ENCODE data around the gene MBOAT7.
A peak's percentile ranks its signal among the peaks of the same experiment; 100 is the strongest.
"Not testable (repeated sequence)": the region's sequence is repeated elsewhere in the genome, so short reads cannot be mapped to it uniquely, and the experiment has no call there.

The MBOAT7 gene

GRCh38 chr19:54223277-54223936 lies 34.0 kb upstream of the MBOAT7 start:
- peak; percentile 19; the same call in 2 of the 3 replicates for ATAC-seq (ENCODE audit: low read depth)
- not testable (repeated sequence) for H3K4me1 ChIP-seq (ENCODE audit: insufficient read depth, poor library complexity, severe bottlenecking); DNase-seq (ENCODE audit: low spot score); H3K4me3 ChIP-seq (ENCODE audit: severe bottlenecking); H3K9me3 ChIP-seq (ENCODE audit: severe bottlenecking); H3K27me3 ChIP-seq (ENCODE audit: insufficient read depth, poor library complexity, severe bottlenecking); H3K36me3 ChIP-seq (ENCODE audit: low read depth); H3K27ac ChIP-seq (ENCODE audit: poor library complexity, severe bottlenecking)

DNA sequence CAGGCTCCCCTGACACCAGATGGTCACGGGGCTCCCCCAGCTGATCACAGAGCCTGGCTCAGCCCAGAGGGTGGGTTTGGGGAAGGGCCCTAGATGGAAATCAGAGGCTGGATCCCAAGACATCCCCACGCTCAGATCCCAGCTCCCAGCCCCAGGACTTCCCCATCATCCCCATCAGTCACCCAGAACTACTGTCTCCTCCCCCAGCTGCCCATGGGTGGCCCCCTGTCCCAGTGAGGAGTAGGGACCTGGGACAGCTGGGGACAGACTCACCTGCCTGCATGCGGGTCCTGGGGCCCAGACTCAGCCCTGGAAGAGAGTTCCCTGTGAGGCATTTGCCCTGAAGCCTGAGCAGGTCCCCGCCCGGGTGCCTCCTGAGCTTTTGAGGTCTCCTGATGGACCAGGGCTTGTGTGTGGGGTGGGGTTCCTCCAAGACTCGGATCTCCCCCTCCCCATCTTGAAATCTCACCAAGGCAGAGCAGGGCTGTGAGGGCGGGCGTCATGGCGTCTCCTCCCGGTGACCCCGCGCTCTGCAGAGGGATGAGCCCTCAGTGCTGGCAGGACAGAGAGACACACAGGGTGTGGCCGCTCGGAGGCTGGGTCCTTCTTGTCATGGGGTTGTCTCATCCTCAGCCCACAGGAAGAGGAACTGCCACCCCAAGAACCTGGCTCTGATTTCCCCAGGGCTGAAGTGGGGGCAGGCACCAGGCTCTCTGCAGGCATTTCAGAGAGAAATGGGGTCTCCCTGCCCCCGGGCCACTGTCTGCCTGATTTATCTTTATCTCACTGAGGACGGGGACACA lies 33.3 kb upstream of the MBOAT7 start, which contains the start of gene LILRB3:
Gene LILRB3, minus strand, starts transcription at position 534 of the 803 bp plus-strand sequence. Its CDS starts 31 bp downstream, at position 503.
- H3K36me3 ChIP-seq (ENCODE audit: low read depth); H3K4me3 ChIP-seq (ENCODE audit: severe bottlenecking); H3K27me3 ChIP-seq (ENCODE audit: insufficient read depth, poor library complexity, severe bottlenecking); H3K9me3 ChIP-seq (ENCODE audit: severe bottlenecking); H3K27ac ChIP-seq (ENCODE audit: poor library complexity, severe bottlenecking); DNase-seq (ENCODE audit: low spot score); H3K4me1 ChIP-seq (ENCODE audit: insufficient read depth, poor library complexity, severe bottlenecking): not testable (repeated sequence)
- peak; percentile 8; the same call in 2 of the 3 replicates for ATAC-seq (ENCODE audit: low read depth)

DNA sequence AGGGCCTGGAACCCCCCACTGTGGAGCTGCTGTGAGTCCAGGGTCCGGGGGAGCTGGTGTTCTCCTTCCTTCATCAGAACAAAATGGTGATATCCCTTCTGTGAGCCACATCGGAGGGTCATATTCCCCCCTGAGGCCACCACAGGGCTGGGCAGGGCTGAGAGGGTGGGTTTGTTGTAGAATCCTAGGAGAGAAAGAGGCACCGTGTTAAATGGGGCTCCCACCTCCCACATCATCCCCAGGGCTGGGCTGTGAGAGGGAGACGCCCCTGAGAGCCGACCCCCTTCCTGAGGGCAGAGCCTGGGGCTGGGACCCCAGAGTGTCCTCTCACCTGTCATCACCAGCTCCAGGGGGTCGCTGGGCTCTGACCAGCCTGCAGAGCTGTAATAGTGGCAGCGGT lies 32.6 kb upstream of the MBOAT7 start:
- not testable (repeated sequence) for H3K9me3 ChIP-seq (ENCODE audit: severe bottlenecking); DNase-seq (ENCODE audit: low spot score); H3K27ac ChIP-seq (ENCODE audit: poor library complexity, severe bottlenecking); ATAC-seq (ENCODE audit: low read depth); H3K4me1 ChIP-seq (ENCODE audit: insufficient read depth, poor library complexity, severe bottlenecking); H3K4me3 ChIP-seq (ENCODE audit: severe bottlenecking); H3K36me3 ChIP-seq (ENCODE audit: low read depth); H3K27me3 ChIP-seq (ENCODE audit: insufficient read depth, poor library complexity, severe bottlenecking)

GRCh38 chr19:54219702-54220101 lies 30.3 kb upstream of the MBOAT7 start:
- not testable (repeated sequence) for H3K9me3 ChIP-seq (ENCODE audit: severe bottlenecking); H3K4me1 ChIP-seq (ENCODE audit: insufficient read depth, poor library complexity, severe bottlenecking); H3K4me3 ChIP-seq (ENCODE audit: severe bottlenecking); ATAC-seq (ENCODE audit: low read depth); H3K27me3 ChIP-seq (ENCODE audit: insufficient read depth, poor library complexity, severe bottlenecking); H3K27ac ChIP-seq (ENCODE audit: poor library complexity, severe bottlenecking); DNase-seq (ENCODE audit: low spot score)
- peaks cover 13% of the 10 kb centered on the region for H3K36me3 ChIP-seq (ENCODE audit: low read depth)

DNA sequence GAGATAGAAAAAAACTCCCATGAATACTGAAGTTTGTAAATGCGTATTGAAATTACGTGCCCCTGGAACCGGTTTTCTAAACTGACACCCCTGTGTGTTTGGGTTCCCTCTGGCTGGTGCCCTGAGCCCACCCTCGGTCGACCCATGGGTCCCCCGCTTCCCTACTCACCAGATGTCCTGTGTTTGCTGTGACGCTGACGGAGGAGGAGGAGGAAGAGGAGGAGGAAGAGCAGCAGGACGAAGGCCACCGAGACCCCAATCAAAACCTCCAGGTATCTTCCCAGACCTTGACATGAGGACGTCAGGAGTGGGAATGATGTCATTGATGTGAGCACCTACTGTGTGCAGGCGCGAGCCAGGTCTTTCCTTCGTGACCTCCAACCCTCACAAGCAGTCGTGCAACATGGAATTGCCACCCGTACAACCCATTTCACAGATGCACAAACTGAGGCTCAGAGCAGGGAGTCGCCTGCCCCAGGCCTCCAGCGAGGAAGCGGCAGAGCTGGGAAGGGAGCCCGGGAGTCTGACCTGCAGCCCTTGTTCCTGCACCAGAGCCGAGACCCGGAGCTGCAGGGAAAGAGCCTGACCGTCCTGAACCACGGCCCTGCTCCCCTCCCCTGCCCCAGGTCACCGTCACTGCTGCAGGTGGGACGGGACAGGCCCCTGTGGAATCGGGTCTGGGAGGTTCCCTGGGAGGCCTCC lies 29.7 kb upstream of the MBOAT7 start:
- Histone ChIP-seq H3K27ac (ENCODE audit: poor library complexity, severe bottlenecking) (no peak overlapping the region), H3K4me1 (ENCODE audit: insufficient read depth, poor library complexity, severe bottlenecking) (no peaks in the 10 kb centered on the region), H3K36me3 (ENCODE audit: low read depth) (peaks cover 13% of the 10 kb centered on the region), H3K27me3 (ENCODE audit: insufficient read depth, poor library complexity, severe bottlenecking) (peaks cover 6% of the 10 kb centered on the region), H3K9me3 (ENCODE audit: severe bottlenecking) (no peaks in the 10 kb centered on the region), H3K4me3 (ENCODE audit: severe bottlenecking) (no peak overlapping the region)
- no peak for TF ChIP-seq CTCF (IDR thresholded peaks at IDR 0.05; ENCODE audit: poor library complexity, severe bottlenecking)
- ATAC-seq (ENCODE audit: low read depth) (no peak), DNase-seq (ENCODE audit: low spot score) (no peak)

DNA sequence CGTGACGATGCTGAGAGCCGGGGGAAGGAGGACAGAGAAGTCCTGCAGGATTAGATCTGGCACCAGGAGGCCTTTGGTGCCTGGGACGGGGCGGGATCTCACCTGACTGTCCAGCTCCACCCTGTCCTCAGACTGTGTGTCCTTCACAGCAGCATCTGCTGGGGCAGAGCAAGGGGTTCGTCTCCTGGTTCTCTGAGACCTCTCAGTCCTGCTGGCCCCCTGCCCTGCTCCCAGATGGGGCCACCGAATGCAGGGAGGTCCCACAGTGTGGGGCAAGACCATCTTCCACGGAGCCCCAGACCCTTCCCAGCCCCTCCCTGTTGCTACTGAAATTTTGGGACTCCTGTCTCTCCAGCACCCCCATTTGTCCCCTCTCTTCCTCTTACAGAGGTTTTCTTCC lies 28.9 kb upstream of the MBOAT7 start:
- Histone ChIP-seq H3K27me3 (ENCODE audit: insufficient read depth, poor library complexity, severe bottlenecking) (peaks cover 3% of the 10 kb centered on the region), H3K36me3 (ENCODE audit: low read depth) (peaks cover 13% of the 10 kb centered on the region), H3K27ac (ENCODE audit: poor library complexity, severe bottlenecking) (no peak overlapping the region), H3K9me3 (ENCODE audit: severe bottlenecking) (no peaks in the 10 kb centered on the region), H3K4me1 (ENCODE audit: insufficient read depth, poor library complexity, severe bottlenecking) (no peaks in the 10 kb centered on the region), H3K4me3 (ENCODE audit: severe bottlenecking) (no peak overlapping the region)
- DNase-seq (ENCODE audit: low spot score) (no peak), ATAC-seq (ENCODE audit: low read depth) (no peak)
- TF ChIP-seq CTCF (IDR thresholded peaks at IDR 0.05; ENCODE audit: poor library complexity, severe bottlenecking) = no peak

GRCh38 chr19:54217517-54218247 lies 28.3 kb upstream of the MBOAT7 start:
- not testable (repeated sequence) for H3K27ac ChIP-seq (ENCODE audit: poor library complexity, severe bottlenecking)

More at GRCh38 chr19:54217517-54218247, 28.3 kb upstream of the MBOAT7 start:
- peaks cover 14% of the 10 kb centered on the region for H3K36me3 ChIP-seq (ENCODE audit: low read depth)
- DNase-seq (ENCODE audit: low spot score); H3K9me3 ChIP-seq (ENCODE audit: severe bottlenecking); H3K4me1 ChIP-seq (ENCODE audit: insufficient read depth, poor library complexity, severe bottlenecking); ATAC-seq (ENCODE audit: low read depth); H3K4me3 ChIP-seq (ENCODE audit: severe bottlenecking); H3K27me3 ChIP-seq (ENCODE audit: insufficient read depth, poor library complexity, severe bottlenecking): not testable (repeated sequence)
